Stomach smooth muscle (tissue), 2 donors: Measurements from ENCODE around the gene PARD6G.

ENCODE experiments used
- H3K27ac ChIP-seq: one replicate; pipeline ENCODE4 v1.7.0; 2013; ENCODE audit warnings: mild to moderate bottlenecking, low read length, inconsistent platforms
- H3K27me3 ChIP-seq, 2 donors: one replicate each; pipeline ENCODE4 v1.7.0; 2013; ENCODE audit warnings: low read length in 2 of 2; ENCODE audit not compliant: insufficient read depth in 2 of 2, control insufficient read depth in 1 of 2
- H3K36me3 ChIP-seq, 2 donors: one replicate each; pipeline ENCODE4 v1.7.0; 2013; ENCODE audit warnings: low read length in 2 of 2; ENCODE audit not compliant: control insufficient read depth in 2 of 2, insufficient read depth in 2 of 2
- H3K4me1 ChIP-seq: one replicate; pipeline ENCODE4 v1.7.0; 2013; ENCODE audit warnings: low read length; ENCODE audit not compliant: control insufficient read depth, insufficient read depth
- H3K4me3 ChIP-seq, 2 donors: one replicate each; pipeline ENCODE4 v1.7.0; 2013; ENCODE audit warnings: low read length in 2 of 2
- H3K9ac ChIP-seq, 2 donors: one replicate each; pipeline ENCODE4 v1.7.0; 2013; ENCODE audit warnings: low read length in 2 of 2, mild to moderate bottlenecking in 1 of 2
- H3K9me3 ChIP-seq, 2 donors: one replicate each; pipeline ENCODE4 v1.7.0; 2013; ENCODE audit warnings: low read length in 2 of 2; ENCODE audit not compliant: control insufficient read depth in 2 of 2
- donor health status: healthy.
- donor health status: Pancreatic carcinoma.

PARD6G gene

GRCh38 chr18:80136679-80137078 lies 110.6 kb downstream of the PARD6G start:
- Histone ChIP-seq H3K27ac (no peak overlapping the region), H3K36me3 (peaks cover 43 to 47% of the 10 kb centered on the region in 2 donors), H3K9me3 (no peaks in the 10 kb centered on the region), H3K27me3 (no peaks in the 10 kb centered on the region), H3K4me3 (no peak overlapping the region), H3K4me1 (no peaks in the 10 kb centered on the region), H3K9ac (no peak overlapping the region)

- Histone ChIP-seq H3K4me3 (no peak overlapping the region), H3K27ac (no peak overlapping the region), H3K9ac (no peak overlapping the region), H3K9me3 (no peaks in the 10 kb centered on the region), H3K4me1 (no peaks in the 10 kb centered on the region), H3K27me3 (no peaks in the 10 kb centered on the region), H3K36me3 (peaks cover 39 to 42% of the 10 kb centered on the region in 2 donors)
Measured at GRCh38 chr18:80135136-80135535, 112.2 kb downstream of the PARD6G start.

GRCh38 chr18:80133124-80133523 lies 114.2 kb downstream of the PARD6G start:
- no peaks in the 10 kb centered on the region for H3K4me1 ChIP-seq
- no peak overlapping the region for H3K4me3 ChIP-seq
- H3K9me3 ChIP-seq: no peaks in the 10 kb centered on the region
- H3K9ac ChIP-seq: no peak overlapping the region
- no peak overlapping the region for H3K27ac ChIP-seq
- no peaks in the 10 kb centered on the region for H3K27me3 ChIP-seq
- H3K36me3 ChIP-seq: peaks cover 33 to 36% of the 10 kb centered on the region in 2 donors

DNA sequence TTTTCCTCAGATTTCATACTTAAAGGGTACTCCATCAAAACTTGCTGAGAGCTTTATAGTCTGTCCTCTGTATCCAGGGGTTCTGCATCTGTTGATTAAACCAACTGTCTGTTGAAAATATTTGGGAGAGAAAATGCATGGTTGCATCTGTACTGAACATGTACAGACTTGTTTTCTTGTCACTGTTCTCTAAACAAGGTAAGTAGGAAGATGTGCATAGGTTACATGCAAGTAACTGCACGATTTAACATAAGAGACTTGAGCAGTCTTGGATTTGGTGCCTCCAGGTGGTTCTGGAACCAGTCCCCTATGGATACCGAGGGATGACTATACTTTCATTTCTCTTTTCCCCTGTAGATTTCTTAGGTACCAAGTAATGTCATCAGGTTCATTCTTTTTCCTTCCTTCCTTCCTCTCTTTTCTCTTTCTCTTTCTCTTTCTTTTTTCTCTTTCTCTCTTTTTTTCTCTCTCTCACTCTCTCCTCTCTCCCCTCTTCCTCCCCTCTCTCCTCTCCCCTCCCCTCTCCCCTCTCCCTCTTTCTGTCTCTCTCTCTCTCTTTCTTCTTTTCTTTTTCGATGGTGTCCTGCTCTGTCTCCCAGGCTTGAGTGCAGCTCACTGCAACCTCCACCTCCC lies 115.0 kb downstream of the PARD6G start:
- H3K9me3 ChIP-seq: no peaks in the 10 kb centered on the region
- no peak overlapping the region for H3K27ac ChIP-seq
- no peak overlapping the region for H3K9ac ChIP-seq
- peaks cover 25 to 27% of the 10 kb centered on the region in 2 donors for H3K36me3 ChIP-seq
- no peak overlapping the region for H3K4me3 ChIP-seq
- H3K27me3 ChIP-seq: no peaks in the 10 kb centered on the region
- H3K4me1 ChIP-seq: no peaks in the 10 kb centered on the region

DNA sequence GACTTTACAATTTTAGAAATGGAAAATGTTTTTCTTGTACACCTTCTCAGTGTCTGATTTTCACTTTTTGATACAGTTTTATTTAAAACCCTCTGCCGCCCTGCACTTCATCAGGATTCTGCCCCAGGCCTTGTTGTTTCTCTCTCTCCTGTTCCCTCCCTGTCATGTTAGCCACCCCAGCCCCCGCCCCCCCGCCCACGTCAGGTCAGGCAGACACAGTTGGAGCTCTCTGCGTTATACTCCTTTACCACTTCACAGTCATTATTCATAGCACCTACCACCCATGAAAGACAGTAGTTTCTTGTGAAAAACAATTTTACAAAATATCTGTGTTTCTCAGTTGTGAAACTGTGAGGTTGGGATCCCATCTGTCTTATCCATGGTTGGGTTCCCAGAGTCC lies 116.8 kb downstream of the PARD6G start:
- no peaks in the 10 kb centered on the region for H3K9me3 ChIP-seq
- H3K9ac ChIP-seq: no peak overlapping the region
- peaks cover 11 to 12% of the 10 kb centered on the region in 2 donors for H3K36me3 ChIP-seq
- no peak overlapping the region for H3K27ac ChIP-seq
- H3K27me3 ChIP-seq: no peaks in the 10 kb centered on the region
- no peak overlapping the region for H3K4me3 ChIP-seq
- no peaks in the 10 kb centered on the region for H3K4me1 ChIP-seq

DNA sequence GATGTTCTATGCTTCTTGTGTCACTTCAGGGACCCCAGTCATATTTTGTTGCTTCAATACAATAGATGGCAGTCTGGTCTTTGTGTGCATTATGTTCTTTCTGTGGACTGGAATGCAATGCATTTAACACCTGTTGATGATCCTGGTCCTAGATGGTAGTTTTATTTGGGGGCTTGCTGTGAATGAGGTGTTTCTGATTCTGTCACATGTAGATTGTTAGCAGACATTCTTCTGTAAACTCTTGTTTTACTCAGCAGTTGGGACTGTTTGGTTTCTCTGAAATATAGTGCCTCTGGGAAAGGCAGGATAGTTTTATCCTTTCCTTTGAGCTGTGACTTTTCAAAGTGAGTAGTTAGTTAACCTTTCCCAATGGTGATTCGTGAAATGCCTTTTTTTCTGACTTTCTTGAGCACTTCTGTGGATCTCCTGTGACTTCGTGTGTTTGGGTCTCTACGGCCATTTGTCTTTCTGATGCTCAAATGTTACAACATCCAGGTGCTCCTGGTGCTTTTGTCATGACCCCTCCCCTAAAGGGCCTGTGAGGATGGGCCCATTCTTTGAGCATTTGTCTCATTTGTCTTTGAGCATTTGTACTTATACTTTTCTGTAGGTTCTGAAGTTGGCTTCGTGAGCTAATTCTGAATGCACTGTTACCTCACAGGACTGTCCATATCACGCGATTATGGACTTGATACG lies 117.5 kb downstream of the PARD6G start:
- no peaks in the 10 kb centered on the region for H3K27me3 ChIP-seq
- no peak overlapping the region for H3K27ac ChIP-seq
- H3K9ac ChIP-seq: no peak overlapping the region
- no peaks in the 10 kb centered on the region for H3K4me1 ChIP-seq
- H3K4me3 ChIP-seq: no peak overlapping the region
- no peaks in the 10 kb centered on the region for H3K9me3 ChIP-seq
- peaks cover 9 to 11% of the 10 kb centered on the region in 2 donors for H3K36me3 ChIP-seq

GRCh38 chr18:80127635-80128034 lies 119.7 kb downstream of the PARD6G start:
- no peak overlapping the region for H3K27ac ChIP-seq
- H3K27me3 ChIP-seq: no peaks in the 10 kb centered on the region
- no peaks in the 10 kb centered on the region for H3K4me1 ChIP-seq
- no peak overlapping the region for H3K9ac ChIP-seq
- no peak overlapping the region for H3K4me3 ChIP-seq
- H3K9me3 ChIP-seq: no peaks in the 10 kb centered on the region
- no peaks in the 10 kb centered on the region for H3K36me3 ChIP-seq

DNA sequence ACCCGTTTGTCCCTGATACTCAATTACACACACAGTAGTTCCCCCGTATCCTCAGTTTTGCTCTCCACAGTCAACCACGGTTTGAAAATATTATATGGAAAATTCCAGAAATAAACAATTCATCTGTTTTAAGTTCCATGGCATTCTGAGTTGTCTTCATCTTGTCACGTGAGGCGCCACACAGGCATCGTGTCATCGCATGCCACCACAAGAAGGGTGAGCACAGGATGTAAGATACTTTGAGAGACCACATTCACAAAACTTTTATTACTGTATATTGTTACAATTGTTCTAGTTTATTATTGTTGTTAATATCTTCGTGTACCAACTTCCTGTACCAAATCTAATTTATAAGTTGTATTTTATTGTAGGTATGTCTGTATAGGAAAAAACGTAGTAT lies 120.5 kb downstream of the PARD6G start:
- no peaks in the 10 kb centered on the region for H3K27me3 ChIP-seq
- no peak overlapping the region for H3K4me3 ChIP-seq
- no peak overlapping the region for H3K9ac ChIP-seq
- no peak overlapping the region for H3K27ac ChIP-seq
- H3K4me1 ChIP-seq: no peaks in the 10 kb centered on the region
- H3K9me3 ChIP-seq: no peaks in the 10 kb centered on the region
- H3K36me3 ChIP-seq: no peaks in the 10 kb centered on the region

DNA sequence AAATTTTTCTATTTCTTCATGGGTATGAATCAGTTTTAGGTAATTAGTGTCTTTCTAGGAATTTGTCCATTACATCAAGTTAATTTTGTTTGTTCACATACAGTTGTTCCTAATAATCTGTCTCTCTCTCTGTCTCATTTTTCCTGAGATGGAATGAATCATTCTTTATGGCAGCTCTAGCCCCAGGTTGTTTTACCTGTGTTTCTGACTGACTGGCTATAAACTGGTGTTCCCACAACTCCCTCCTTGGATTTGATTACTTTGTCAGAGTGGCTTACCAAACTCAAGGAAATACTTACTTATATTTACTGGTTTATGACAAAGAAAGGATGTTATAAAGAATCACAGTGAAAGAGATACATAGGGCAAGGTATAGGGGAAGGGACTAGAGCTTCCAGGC lies 123.2 kb downstream of the PARD6G start:
- Histone ChIP-seq H3K27ac (no peak overlapping the region), H3K9me3 (no peaks in the 10 kb centered on the region), H3K27me3 (no peaks in the 10 kb centered on the region), H3K4me1 (no peaks in the 10 kb centered on the region), H3K9ac (no peak overlapping the region), H3K4me3 (no peak overlapping the region), H3K36me3 (peaks cover 3% of the 10 kb centered on the region in 2 donors)

DNA sequence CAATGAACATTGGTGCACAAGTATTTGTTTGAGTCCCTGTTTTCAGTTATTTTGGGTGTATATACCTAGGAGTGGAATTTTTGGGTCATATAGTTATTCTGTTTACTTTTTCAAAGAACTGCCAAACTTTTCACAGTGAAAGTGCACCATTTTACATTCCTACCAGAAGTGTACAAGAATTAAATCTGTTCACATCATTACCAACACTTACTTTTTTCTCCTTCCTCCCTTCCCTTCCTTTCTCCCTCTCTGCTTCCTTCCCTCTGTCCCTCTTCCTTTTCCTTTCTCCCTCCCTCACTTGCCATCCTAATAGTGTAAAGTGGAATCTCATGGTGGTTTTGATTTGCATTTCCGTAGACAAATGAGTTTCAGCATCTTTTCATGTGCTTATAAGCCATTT lies 126.4 kb downstream of the PARD6G start:
- Histone ChIP-seq H3K9me3 (no peaks in the 10 kb centered on the region), H3K4me3 (no peak overlapping the region), H3K36me3 (peaks cover 3 to 4% of the 10 kb centered on the region in 2 donors), H3K9ac (no peak overlapping the region), H3K4me1 (no peaks in the 10 kb centered on the region), H3K27me3 (no peaks in the 10 kb centered on the region), H3K27ac (no peak overlapping the region)

GRCh38 chr18:80119111-80119510 lies 128.2 kb downstream of the PARD6G start:
- Histone ChIP-seq H3K4me1 (no peaks in the 10 kb centered on the region), H3K9ac (no peak overlapping the region), H3K27ac (no peak overlapping the region), H3K4me3 (no peak overlapping the region), H3K36me3 (peaks cover 3 to 4% of the 10 kb centered on the region in 2 donors), H3K9me3 (no peaks in the 10 kb centered on the region), H3K27me3 (no peaks in the 10 kb centered on the region)
